Cardiac fibroblast (primary cell): ENCODE measurements around the gene SPACA7.

Experiments used
- DNase-seq, 2 donors: peaks; one replicate each; pipeline versions ENCODE4 v3.0.0 to v3.0.0-alpha.2; 2010; ENCODE audit warnings: low read depth in 2 of 2
- H3K4me3 ChIP-seq, 2 donors: replicated peaks in 1 of 2; 1 replicate in 1 of 2; 2 replicates in 1 of 2; pipeline ENCODE4 v1.5.1; 2011; ENCODE audit warnings: low read depth in 2 of 2, low read length in 2 of 2, mild to moderate bottlenecking in 2 of 2, moderate library complexity in 1 of 2
- TF ChIP-seq, protein P1 (sequence below): IDR thresholded peaks from one replicate; pipeline ENCODE4 v1.5.1; 2011; ENCODE audit warnings: low read depth, mild to moderate bottlenecking, low read length, inconsistent platforms

Gene SPACA7

DNA sequence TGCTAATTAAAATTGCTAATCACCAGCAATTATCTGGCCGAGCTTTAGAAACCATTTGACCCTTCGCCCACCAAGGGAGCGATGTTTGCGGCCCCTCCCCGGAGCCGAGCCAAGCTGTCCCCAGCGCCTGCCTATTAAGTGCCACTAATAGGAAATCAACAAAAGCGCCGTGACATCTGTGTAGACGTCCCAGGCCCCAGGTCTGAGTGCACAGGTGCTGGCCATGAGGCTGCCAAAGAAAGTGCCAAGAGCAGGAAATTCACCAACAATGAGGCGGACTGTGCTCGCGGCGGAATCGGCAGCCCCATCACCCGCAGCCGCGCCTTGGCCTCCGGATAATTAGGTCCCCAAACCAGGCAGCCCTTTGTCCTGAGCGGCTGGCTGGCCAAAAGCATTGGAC, 44.5 kb upstream of the SPACA7 start:
- DNase-seq = no peak
- TF ChIP-seq, protein P1, sequence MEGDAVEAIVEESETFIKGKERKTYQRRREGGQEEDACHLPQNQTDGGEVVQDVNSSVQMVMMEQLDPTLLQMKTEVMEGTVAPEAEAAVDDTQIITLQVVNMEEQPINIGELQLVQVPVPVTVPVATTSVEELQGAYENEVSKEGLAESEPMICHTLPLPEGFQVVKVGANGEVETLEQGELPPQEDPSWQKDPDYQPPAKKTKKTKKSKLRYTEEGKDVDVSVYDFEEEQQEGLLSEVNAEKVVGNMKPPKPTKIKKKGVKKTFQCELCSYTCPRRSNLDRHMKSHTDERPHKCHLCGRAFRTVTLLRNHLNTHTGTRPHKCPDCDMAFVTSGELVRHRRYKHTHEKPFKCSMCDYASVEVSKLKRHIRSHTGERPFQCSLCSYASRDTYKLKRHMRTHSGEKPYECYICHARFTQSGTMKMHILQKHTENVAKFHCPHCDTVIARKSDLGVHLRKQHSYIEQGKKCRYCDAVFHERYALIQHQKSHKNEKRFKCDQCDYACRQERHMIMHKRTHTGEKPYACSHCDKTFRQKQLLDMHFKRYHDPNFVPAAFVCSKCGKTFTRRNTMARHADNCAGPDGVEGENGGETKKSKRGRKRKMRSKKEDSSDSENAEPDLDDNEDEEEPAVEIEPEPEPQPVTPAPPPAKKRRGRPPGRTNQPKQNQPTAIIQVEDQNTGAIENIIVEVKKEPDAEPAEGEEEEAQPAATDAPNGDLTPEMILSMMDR = no peak
- no peak overlapping the region for H3K4me3 ChIP-seq

GRCh38 chr13:112332727-112333126, 43.4 kb upstream of the SPACA7 start:
- H3K4me3 ChIP-seq = no peak overlapping the region
- no peak for DNase-seq
- TF ChIP-seq, protein P1 = no peak

GRCh38 chr13:112333756-112334543, 42.2 kb upstream of the SPACA7 start:
- DNase-seq = no peak
- TF ChIP-seq, protein P1 = no peak
- no peak overlapping the region for H3K4me3 ChIP-seq

DNA sequence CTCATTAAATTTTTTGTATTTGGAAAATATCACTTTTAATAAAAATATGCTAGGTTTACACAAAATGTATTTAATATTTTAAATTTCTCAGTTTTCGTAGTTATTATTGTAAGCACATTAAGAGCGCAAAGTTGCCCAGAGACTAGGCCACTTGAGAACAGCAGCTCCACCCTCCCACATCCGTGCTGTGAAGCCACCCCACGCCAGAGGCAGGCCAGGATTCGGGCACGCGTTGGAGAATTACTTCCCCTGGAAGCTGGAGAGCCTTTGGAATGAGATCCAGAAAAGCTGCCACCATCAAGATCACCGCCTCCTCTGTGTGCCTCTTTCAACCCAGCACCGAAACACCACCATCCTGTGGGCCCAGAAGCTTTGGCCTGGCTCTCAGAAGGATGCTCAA, 41.0 kb upstream of the SPACA7 start:
- DNase-seq = no peak
- TF ChIP-seq, protein P1 = no peak
- H3K4me3 ChIP-seq = no peak overlapping the region

- DNase-seq = no peak
- H3K4me3 ChIP-seq = no peak overlapping the region
- TF ChIP-seq, protein P1 = no peak
Observed at GRCh38 chr13:112341446-112341845, 34.7 kb upstream of the SPACA7 start.

- H3K4me3 ChIP-seq = no peak overlapping the region
Observed at GRCh38 chr13:112341976-112342735, 34.0 kb upstream of the SPACA7 start.

More at GRCh38 chr13:112341976-112342735, 34.0 kb upstream of the SPACA7 start:
- TF ChIP-seq, protein P1 = no peak
- DNase-seq = no peak
